ENCODE results near the gene TXNDC12. TPM values are rescaled to one million over a fixed set of nuclear protein-coding genes. Genes with fewer than 3 reads are reported as not detected.
"Not testable (repeated sequence)": the region's sequence is repeated elsewhere in the genome, so short reads cannot be mapped to it uniquely, and the experiment has no call there.

TXNDC12 gene
- total RNA-seq, 1 experiment from 2014 or later: 102 TPM

DNA sequence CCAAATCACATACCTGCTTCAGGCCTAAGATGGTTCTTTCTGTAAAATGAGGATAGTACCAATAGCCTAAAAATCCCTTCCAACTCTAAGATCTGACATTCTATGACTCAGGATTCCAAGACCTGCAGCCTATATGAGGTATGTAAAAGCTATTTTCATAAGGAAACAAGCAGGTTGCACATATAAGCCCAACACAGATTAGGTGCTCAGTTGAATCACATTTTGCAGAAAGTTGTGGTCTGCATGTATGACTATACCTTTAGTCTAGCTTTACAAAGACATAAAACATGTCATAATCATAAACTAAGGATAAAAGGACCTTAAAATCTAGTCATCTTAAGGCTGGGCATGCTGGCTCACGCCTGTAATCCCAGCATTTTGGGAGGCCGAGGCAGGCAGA, 28.7 kb downstream of the TXNDC12 start:
- Mint-ChIP-seq H3K4me1 (ENCODE audit: insufficient read depth, unreplicated experiment) (peaks cover 13% of the 10 kb centered on the region), H3K4me3 (ENCODE audit: unreplicated experiment) (no peak overlapping the region), H3K9me3 (ENCODE audit: unreplicated experiment) (no peaks in the 10 kb centered on the region), H3K27ac (ENCODE audit: low read depth, unreplicated experiment) (no peak overlapping the region), H3K27me3 (ENCODE audit: insufficient read depth, unreplicated experiment) (no peaks in the 10 kb centered on the region), H3K36me3 (ENCODE audit: insufficient read depth, unreplicated experiment) (peaks cover 67% of the 10 kb centered on the region)
- intact Hi-C loops (cut with micrococcal nuclease): no loop called here
- ChIA-PET CTCF (no interaction called here), POLR2A (interaction anchor here (0.6 kb wide), 1 partner anchor 303 kb away, joined by 3 read pairs; no protein-coding TSS in a partner anchor)
- BruUV-seq (replicated peaks): no TSS peak
- TF ChIP-seq, protein P1, sequence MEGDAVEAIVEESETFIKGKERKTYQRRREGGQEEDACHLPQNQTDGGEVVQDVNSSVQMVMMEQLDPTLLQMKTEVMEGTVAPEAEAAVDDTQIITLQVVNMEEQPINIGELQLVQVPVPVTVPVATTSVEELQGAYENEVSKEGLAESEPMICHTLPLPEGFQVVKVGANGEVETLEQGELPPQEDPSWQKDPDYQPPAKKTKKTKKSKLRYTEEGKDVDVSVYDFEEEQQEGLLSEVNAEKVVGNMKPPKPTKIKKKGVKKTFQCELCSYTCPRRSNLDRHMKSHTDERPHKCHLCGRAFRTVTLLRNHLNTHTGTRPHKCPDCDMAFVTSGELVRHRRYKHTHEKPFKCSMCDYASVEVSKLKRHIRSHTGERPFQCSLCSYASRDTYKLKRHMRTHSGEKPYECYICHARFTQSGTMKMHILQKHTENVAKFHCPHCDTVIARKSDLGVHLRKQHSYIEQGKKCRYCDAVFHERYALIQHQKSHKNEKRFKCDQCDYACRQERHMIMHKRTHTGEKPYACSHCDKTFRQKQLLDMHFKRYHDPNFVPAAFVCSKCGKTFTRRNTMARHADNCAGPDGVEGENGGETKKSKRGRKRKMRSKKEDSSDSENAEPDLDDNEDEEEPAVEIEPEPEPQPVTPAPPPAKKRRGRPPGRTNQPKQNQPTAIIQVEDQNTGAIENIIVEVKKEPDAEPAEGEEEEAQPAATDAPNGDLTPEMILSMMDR (IDR thresholded peaks at IDR 0.05; ENCODE audit: unreplicated experiment): no peak
- no peak for DNase-seq (ENCODE audit: unreplicated experiment)

DNA sequence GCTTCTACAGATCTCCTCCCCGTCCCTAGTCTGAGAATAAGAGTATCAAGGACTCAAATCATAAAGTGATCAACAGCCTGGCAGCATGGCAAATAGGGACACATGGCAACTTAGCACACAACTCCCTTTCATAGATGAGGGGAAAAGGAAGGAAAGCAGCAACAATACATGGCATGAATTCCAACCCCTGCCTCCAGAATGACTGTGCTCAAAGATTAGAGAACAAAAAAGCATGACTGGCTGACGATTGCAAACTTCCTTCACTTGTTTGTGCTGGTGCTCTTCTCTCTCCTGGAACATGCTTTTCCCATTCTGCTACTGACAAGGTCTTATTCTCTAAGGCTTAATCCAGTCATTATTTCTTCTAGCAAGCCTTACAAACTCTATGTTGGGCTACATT, 32.9 kb downstream of the TXNDC12 start:
- H3K36me3 Mint-ChIP-seq (ENCODE audit: insufficient read depth, unreplicated experiment): peaks cover 65% of the 10 kb centered on the region
- CTCF ChIA-PET: interaction anchor here (0.5 to 0.8 kb wide), 2 partner anchors 41 to 124 kb away, joined by 3 read pairs; no protein-coding TSS in a partner anchor
- no peaks in the 10 kb centered on the region for H3K27me3 Mint-ChIP-seq (ENCODE audit: insufficient read depth, unreplicated experiment)
- TF ChIP-seq, protein P1 (IDR thresholded peaks at IDR 0.05; ENCODE audit: unreplicated experiment): no peak
- no peak overlapping the region for H3K4me3 Mint-ChIP-seq (ENCODE audit: unreplicated experiment)
- intact Hi-C loops (cut with micrococcal nuclease): no loop called here
- H3K27ac Mint-ChIP-seq (ENCODE audit: low read depth, unreplicated experiment): no peak overlapping the region
- H3K9me3 Mint-ChIP-seq (ENCODE audit: unreplicated experiment): no peaks in the 10 kb centered on the region
- no peaks in the 10 kb centered on the region for H3K4me1 Mint-ChIP-seq (ENCODE audit: insufficient read depth, unreplicated experiment)
- POLR2A ChIA-PET: interaction anchor here (2.0 kb wide), 1 partner anchor 10 kb away, joined by 4 read pairs; no protein-coding TSS in a partner anchor
- no peak for DNase-seq (ENCODE audit: unreplicated experiment)
- BruUV-seq (replicated peaks): no TSS peak

DNA sequence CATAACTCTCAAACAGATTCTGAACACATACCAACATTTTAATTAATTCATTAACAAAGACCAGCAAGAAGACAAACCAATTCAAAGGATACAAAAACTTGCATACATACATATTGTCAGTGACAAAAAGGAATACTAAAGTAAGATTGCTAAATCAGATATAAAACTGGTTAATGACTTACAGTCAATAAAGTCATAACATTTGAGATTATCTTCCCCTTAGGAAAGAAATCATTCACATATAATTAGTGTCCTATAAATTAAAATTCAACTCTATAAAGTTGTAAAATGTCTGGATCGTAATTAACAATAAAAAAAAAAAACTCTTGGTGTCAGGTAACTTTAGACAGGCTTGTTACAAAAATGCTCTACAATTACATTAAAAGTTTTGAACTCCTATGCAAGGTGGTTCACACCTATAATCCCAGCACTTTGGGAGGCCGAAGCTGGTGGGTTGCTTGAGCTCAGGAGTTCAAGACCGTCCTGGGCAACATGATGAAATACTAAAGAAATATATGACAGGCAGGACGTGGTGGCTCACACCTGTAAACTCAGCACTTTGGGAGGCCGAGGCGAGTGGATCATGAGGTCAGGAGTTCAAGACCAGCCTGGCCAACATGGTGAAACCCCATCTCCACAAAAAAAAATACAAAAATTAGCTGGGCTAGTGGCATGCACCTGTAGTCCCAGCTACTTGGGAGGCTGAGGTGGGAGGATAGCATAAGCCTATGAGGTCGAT, 46.8 kb downstream of the TXNDC12 start:
- no peak for DNase-seq (ENCODE audit: unreplicated experiment)
- no peak overlapping the region for H3K4me3 Mint-ChIP-seq (ENCODE audit: unreplicated experiment)
- POLR2A ChIA-PET: no interaction called here
- CTCF ChIA-PET: interaction anchor here (0.5 to 1.2 kb wide), 4 partner anchors 12 to 114 kb away, joined by 3 to 5 read pairs (median 4); no protein-coding TSS in a partner anchor
- no TSS peak for BruUV-seq (replicated peaks)
- H3K36me3 Mint-ChIP-seq (ENCODE audit: insufficient read depth, unreplicated experiment): no peaks in the 10 kb centered on the region
- no peaks in the 10 kb centered on the region for H3K9me3 Mint-ChIP-seq (ENCODE audit: unreplicated experiment)
- TF ChIP-seq, protein P1 (IDR thresholded peaks at IDR 0.05; ENCODE audit: unreplicated experiment): no peak
- H3K4me1 Mint-ChIP-seq (ENCODE audit: insufficient read depth, unreplicated experiment): no peaks in the 10 kb centered on the region
- H3K27me3 Mint-ChIP-seq (ENCODE audit: insufficient read depth, unreplicated experiment): no peaks in the 10 kb centered on the region
- H3K27ac Mint-ChIP-seq (ENCODE audit: low read depth, unreplicated experiment): no peak overlapping the region
- intact Hi-C loops (cut with micrococcal nuclease): no loop called here

- Mint-ChIP-seq H3K4me1 (ENCODE audit: insufficient read depth, unreplicated experiment) (no peaks in the 10 kb centered on the region), H3K27me3 (ENCODE audit: insufficient read depth, unreplicated experiment) (no peaks in the 10 kb centered on the region), H3K9me3 (ENCODE audit: unreplicated experiment) (no peaks in the 10 kb centered on the region), H3K27ac (ENCODE audit: low read depth, unreplicated experiment) (no peak overlapping the region), H3K4me3 (ENCODE audit: unreplicated experiment) (no peak overlapping the region), H3K36me3 (ENCODE audit: insufficient read depth, unreplicated experiment) (no peaks in the 10 kb centered on the region)
- DNase-seq (ENCODE audit: unreplicated experiment): no peak
- BruUV-seq (replicated peaks): no TSS peak
- ChIA-PET POLR2A (interaction anchor here (0.9 kb wide), 1 partner anchor 199 kb away, joined by 3 read pairs; no protein-coding TSS in a partner anchor), CTCF (no interaction called here)
- intact Hi-C loops (cut with micrococcal nuclease): no loop called here
- TF ChIP-seq, protein P1 (IDR thresholded peaks at IDR 0.05; ENCODE audit: unreplicated experiment): no peak
These were observed 47.6 kb downstream of the TXNDC12 start for GRCh38 chr1:52007215-52008002.

DNA sequence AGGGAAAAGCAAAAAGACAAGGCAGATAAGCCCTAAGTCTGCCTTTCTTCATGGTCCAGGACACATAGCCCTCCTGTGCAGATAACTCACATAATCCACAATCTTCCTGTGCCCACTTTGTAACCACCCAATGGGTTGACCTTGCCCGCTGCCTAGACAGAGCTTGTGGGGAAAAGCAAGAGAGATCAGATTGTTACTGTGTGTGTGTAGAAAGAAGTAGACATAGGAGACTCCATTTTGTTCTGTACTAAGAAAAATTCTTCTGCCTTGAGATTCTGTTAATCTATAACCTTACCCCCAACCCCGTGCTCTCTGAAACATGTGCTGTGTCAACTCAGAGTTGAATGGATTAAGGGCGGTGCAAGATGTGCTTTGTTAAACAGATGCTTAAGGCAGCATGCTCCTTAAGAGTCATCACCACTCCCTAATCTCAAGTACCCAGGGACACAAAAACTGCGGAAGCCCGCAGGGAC, 48.9 kb downstream of the TXNDC12 start:
- H3K27me3 Mint-ChIP-seq (ENCODE audit: insufficient read depth, unreplicated experiment); H3K27ac Mint-ChIP-seq (ENCODE audit: low read depth, unreplicated experiment); H3K9me3 Mint-ChIP-seq (ENCODE audit: unreplicated experiment); POLR2A ChIA-PET; H3K4me3 Mint-ChIP-seq (ENCODE audit: unreplicated experiment); intact Hi-C loops (cut with micrococcal nuclease); H3K36me3 Mint-ChIP-seq (ENCODE audit: insufficient read depth, unreplicated experiment); DNase-seq (ENCODE audit: unreplicated experiment); BruUV-seq (replicated peaks); H3K4me1 Mint-ChIP-seq (ENCODE audit: insufficient read depth, unreplicated experiment): not testable (repeated sequence)
- CTCF ChIA-PET: interaction anchor here (3.3 kb wide), 1 partner anchor 109 kb away, joined by 30 read pairs; no protein-coding TSS in a partner anchor

- H3K4me3 Mint-ChIP-seq (ENCODE audit: unreplicated experiment); H3K27me3 Mint-ChIP-seq (ENCODE audit: insufficient read depth, unreplicated experiment); H3K36me3 Mint-ChIP-seq (ENCODE audit: insufficient read depth, unreplicated experiment); H3K9me3 Mint-ChIP-seq (ENCODE audit: unreplicated experiment); DNase-seq (ENCODE audit: unreplicated experiment); intact Hi-C loops (cut with micrococcal nuclease); BruUV-seq (replicated peaks); H3K4me1 Mint-ChIP-seq (ENCODE audit: insufficient read depth, unreplicated experiment); H3K27ac Mint-ChIP-seq (ENCODE audit: low read depth, unreplicated experiment): not testable (repeated sequence)
- POLR2A ChIA-PET: interaction anchor here (0.5 to 0.6 kb wide), 2 partner anchors 109 to 670 kb away, joined by 3 to 5 read pairs; no protein-coding TSS in a partner anchor
- CTCF ChIA-PET: interaction anchor here (0.6 to 3.3 kb wide), 6 partner anchors 108 to 1332 kb away, joined by 3 to 30 read pairs (median 4); no protein-coding TSS in a partner anchor
These were observed 49.4 kb downstream of the TXNDC12 start for GRCh38 chr1:52005548-52005947.

All from MCF 10A (cell line).